K562 (cell line): ENCODE results near the gene MPND. TPM values are rescaled to one million over a fixed set of nuclear protein-coding genes. Genes with fewer than 3 reads are reported as not detected.

Experiments used
- ATAC-seq: fragments of 200-7000 bp; cut with Tn5 transposase; 3 replicates; pipeline ENCODE4 v1.9.1; 2020; ENCODE audit warnings: moderate library complexity
- BruUV-seq: library from RNA; stranded (reverse); fragments of 400-500 nt; replicated peaks from 2 replicates; lab custom pipeline; 2021; lab: Mats Ljungman, UMichigan
- CTCF ChIA-PET: fragments of 300-600 bp; formaldehyde crosslinking; extraction: SDS; loops from one replicate; lab custom pipeline; 2021; ENCODE audit warnings: low intra/inter-chr PET ratio; lab: Yijun Ruan, JAX
- POLR2A ChIA-PET: fragments of 300-600, 350-650 bp; sonication (Branson Sonifier 250); formaldehyde crosslinking; extraction: SDS; loops from one replicate; lab custom pipeline; 2021; ENCODE audit warnings: antibody characterized with exemption, inconsistent platforms; lab: Yijun Ruan, JAX
- DNase-seq, 4 experiments: peaks; one replicate each; pipeline versions ENCODE4 v3.0.0 to v3.0.0-alpha.2; 2011 to 2018; ENCODE audit warnings: low spot score in 3 of 4, mixed read lengths in 3 of 4; ENCODE audit errors: extremely low read depth in 1 of 4
- FAIRE-seq: peaks from 2 replicates; lab custom pipeline; 2011; peaks lifted over from hg19 to GRCh38; lab: Jason Lieb, UNC
- H2AFZ ChIP-seq: 2 replicates; pipeline ENCODE4 v1.6.0; 2011; ENCODE audit warnings: low read depth, low read length, control low read depth, inconsistent platforms
- H3K27ac ChIP-seq: fragments of 200-600 bp; 3 replicates; pipeline ENCODE4 v1.8.0; 2011; ENCODE audit warnings: low read depth, mild to moderate bottlenecking, control low read depth, inconsistent platforms, low read length, moderate library complexity, mixed read lengths; ENCODE audit errors: extremely low read depth
- H3K27me3 ChIP-seq, 2 experiments: fragments of 300-600 bp in 1 of 2; 2 replicates in 1 of 2; 3 replicates in 1 of 2; pipeline versions ENCODE4 v1.6.0 to v1.8.0; 2011; ENCODE audit warnings: inconsistent platforms in 2 of 2, low read length in 2 of 2, mild to moderate bottlenecking in 1 of 2, mixed read lengths in 1 of 2, moderate library complexity in 1 of 2; ENCODE audit not compliant: control insufficient read depth in 2 of 2, insufficient read depth in 2 of 2
- H3K36me3 ChIP-seq: fragments of 300-600 bp; 3 replicates; pipeline ENCODE4 v1.8.0; 2011; ENCODE audit warnings: mild to moderate bottlenecking, low read length, inconsistent platforms; ENCODE audit not compliant: control insufficient read depth, insufficient read depth
- H3K4me1 ChIP-seq, 2 experiments: fragments of 200-600 bp in 1 of 2; replicated peaks in 1 of 2; 2 replicates in 1 of 2; 3 replicates in 1 of 2; pipeline versions ENCODE4 v1.5.1 to v1.8.0; 2011; ENCODE audit warnings: inconsistent platforms in 2 of 2, low read length in 2 of 2, mild to moderate bottlenecking in 1 of 2, mixed read lengths in 1 of 2, moderate library complexity in 1 of 2; ENCODE audit not compliant: control insufficient read depth in 2 of 2, insufficient read depth in 2 of 2
- H3K4me2 ChIP-seq: 2 replicates; pipeline ENCODE4 v1.6.1; 2011; ENCODE audit warnings: low read length, control low read depth, inconsistent platforms, mixed read lengths; ENCODE audit not compliant: insufficient read depth
- H3K4me3 ChIP-seq: fragments of 200-600 bp; sonication (generic), shearing (Covaris generic); 2 replicates; pipeline ENCODE4 v1.5.1; 2016; ENCODE audit warnings: control low read depth, inconsistent platforms
- H3K79me2 ChIP-seq: fragments of 200-600 bp; 3 replicates; pipeline ENCODE4 v1.8.0; 2011; ENCODE audit warnings: low read length, inconsistent platforms; ENCODE audit not compliant: control insufficient read depth, insufficient read depth
- H3K9ac ChIP-seq, 2 experiments: 2 replicates each; pipeline versions ENCODE4 v1.6.0 to v1.6.1; 2011; ENCODE audit warnings: low read depth in 2 of 2, low read length in 2 of 2, control low read depth in 1 of 2, inconsistent platforms in 1 of 2, mild to moderate bottlenecking in 1 of 2, mixed read lengths in 1 of 2; ENCODE audit not compliant: insufficient read depth in 1 of 2
- H3K9me1 ChIP-seq: one replicate; pipeline ENCODE4 v1.6.0; 2011; ENCODE audit warnings: inconsistent platforms, mild to moderate bottlenecking, low read length, moderate library complexity; ENCODE audit not compliant: control insufficient read depth, insufficient read depth
- H3K9me3 ChIP-seq: replicated peaks from 2 replicates; pipeline ENCODE4 v1.5.1; 2011; ENCODE audit warnings: low read depth, low read length, inconsistent platforms; ENCODE audit not compliant: control insufficient read depth, insufficient read depth
- H4K20me1 ChIP-seq: replicated peaks from 2 replicates; pipeline ENCODE4 v1.6.1; 2011; ENCODE audit warnings: low read length, inconsistent platforms, mixed read lengths; ENCODE audit not compliant: control insufficient read depth, insufficient read depth
- KAT2B ChIP-seq: IDR thresholded peaks from one replicate; pipeline ENCODE4 v1.6.1; 2012; ENCODE audit warnings: low read depth, mild to moderate bottlenecking, control low read depth, inconsistent platforms, low read length, moderate library complexity
- WGBS: fragments of 100-300 bp; shearing (Covaris generic); methylation state at CpG from one replicate; pipeline ENCODE4 v1.1.6; 2016; ENCODE audit warnings: low coverage, mixed read lengths; ENCODE audit not compliant: insufficient coverage; ENCODE audit errors: missing lambda C conversion rate; 5-methylcytosine and 5-hydroxymethylcytosine counted together
- in situ Hi-C: fragments of 300-500 bp; cut with MboI; formaldehyde crosslinking; loops from 4 replicates; pipeline ENCODE4 v1.15.0; 2018; ENCODE audit warnings: inconsistent platforms, mixed read lengths
- intact Hi-C: fragments of 100-400 bp; cut with micrococcal nuclease; formaldehyde crosslinking; loops from 2 replicates; pipeline ENCODE4 v1.14.2; 2022
- polyA plus RNA-seq, 8 experiments: library from polyadenylated mRNA; depleted of rRNA in 4 of 8; stranded (reverse) in 5 of 8; unstranded in 3 of 8; fragments of >200 nt; fragmentation: Nextera tagmentation in 2 of 8; fragmentation: Illumina TruSeq in 1 of 8; extraction: Ambion mirVana in 2 of 8; extraction: Trizol in 1 of 8; gene quantifications; 2 replicates each; pipeline versions ENCODE4 v1.2.1 to v1.2.3, GENCODE V29; 2011 to 2014; ENCODE audit warnings: inconsistent platforms in 1 of 8, missing spikeins in 1 of 8
- total RNA-seq, 7 experiments: library from RNA; depleted of rRNA in 6 of 7; stranded (reverse); fragments of >200 nt in 6 of 7; fragmentation: Illumina TruSeq in 2 of 7; extraction: Trizol in 2 of 7; gene quantifications; 2 replicates each; pipeline versions ENCODE4 v1.2.1 to v1.2.3, GENCODE V29; 2011 to 2021; ENCODE audit warnings: low replicate concordance in 1 of 7
- TF ChIP-seq, protein P1 (sequence below): sonication (generic); formaldehyde crosslinking; IDR thresholded peaks from 2 replicates; pipeline ENCODE4 v1.8.1; 2023; ENCODE audit warnings: mild to moderate bottlenecking, missing genetic modification reagents

MPND gene
- total and polyA plus RNA-seq, 9 of the 15 experiments (the other 6 are each of a cell fraction or from before 2014, with no cell fraction given): 0.25 to 14.0 (median 3.9) TPM

- peak overlapping the region in 1 of 2 experiments; percentile 23; a peak in 2 of 4 replicates for H3K9ac ChIP-seq
- in situ Hi-C loops: no loop called here
- H3K9me1 ChIP-seq: no peaks in the 10 kb centered on the region
- intact Hi-C loops: no loop called here
- TF ChIP-seq, protein P1, sequence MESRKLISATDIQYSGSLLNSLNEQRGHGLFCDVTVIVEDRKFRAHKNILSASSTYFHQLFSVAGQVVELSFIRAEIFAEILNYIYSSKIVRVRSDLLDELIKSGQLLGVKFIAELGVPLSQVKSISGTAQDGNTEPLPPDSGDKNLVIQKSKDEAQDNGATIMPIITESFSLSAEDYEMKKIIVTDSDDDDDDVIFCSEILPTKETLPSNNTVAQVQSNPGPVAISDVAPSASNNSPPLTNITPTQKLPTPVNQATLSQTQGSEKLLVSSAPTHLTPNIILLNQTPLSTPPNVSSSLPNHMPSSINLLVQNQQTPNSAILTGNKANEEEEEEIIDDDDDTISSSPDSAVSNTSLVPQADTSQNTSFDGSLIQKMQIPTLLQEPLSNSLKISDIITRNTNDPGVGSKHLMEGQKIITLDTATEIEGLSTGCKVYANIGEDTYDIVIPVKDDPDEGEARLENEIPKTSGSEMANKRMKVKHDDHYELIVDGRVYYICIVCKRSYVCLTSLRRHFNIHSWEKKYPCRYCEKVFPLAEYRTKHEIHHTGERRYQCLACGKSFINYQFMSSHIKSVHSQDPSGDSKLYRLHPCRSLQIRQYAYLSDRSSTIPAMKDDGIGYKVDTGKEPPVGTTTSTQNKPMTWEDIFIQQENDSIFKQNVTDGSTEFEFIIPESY (CRISPR knock-in tag): peak; percentile 90
- TF ChIP-seq KAT2B: no peak
- TF ChIP-seq, all 486 proteins: peak for 1
- no peaks in the 10 kb centered on the region for H3K36me3 ChIP-seq
- H2AFZ ChIP-seq: no peak overlapping the region
- no peak for FAIRE-seq
- H3K4me2 ChIP-seq: no peak overlapping the region
- H3K4me3 ChIP-seq: no peak overlapping the region
- 80% methylated on average over 35 of the region's 37 CpGs for WGBS
- no peaks in the 10 kb centered on the region; a peak in 1 of 5 replicates for H3K27me3 ChIP-seq
- ChIA-PET CTCF (no interaction called here), POLR2A (interaction anchor here (0.6 to 1.1 kb wide), 3 partner anchors 15 to 330 kb away, joined by 3 to 6 read pairs (median 3); no protein-coding TSS in a partner anchor)
- DNase-seq: no peak
- peaks cover 2% of the 10 kb centered on the region; the same call in 1 of the 3 replicates for H3K79me2 ChIP-seq
- H3K4me1 ChIP-seq: peaks cover 0 to 39% of the 10 kb centered on the region in 2 experiments; a peak in 3 of 5 replicates
- no peak overlapping the region for H3K27ac ChIP-seq
- BruUV-seq: no TSS peak
- no peak for ATAC-seq
- peaks cover 4% of the 10 kb centered on the region; the same call in 1 of the 2 replicates for H3K9me3 ChIP-seq
- peaks cover 7% of the 10 kb centered on the region; the same call in 1 of the 2 replicates for H4K20me1 ChIP-seq
Observed at GRCh38 chr19:4322942-4323665, 20.3 kb upstream of the MPND start.
